GM15510 (cell line): ENCODE data around the gene UTF1.

Experiments used
- POLR2A ChIP-seq: IDR thresholded peaks from 3 replicates; pipeline ENCODE4 v1.6.1; 2011; ENCODE audit warnings: borderline replicate concordance; ENCODE audit not compliant: insufficient read length; ENCODE audit errors: extremely low read depth

UTF1 gene

DNA sequence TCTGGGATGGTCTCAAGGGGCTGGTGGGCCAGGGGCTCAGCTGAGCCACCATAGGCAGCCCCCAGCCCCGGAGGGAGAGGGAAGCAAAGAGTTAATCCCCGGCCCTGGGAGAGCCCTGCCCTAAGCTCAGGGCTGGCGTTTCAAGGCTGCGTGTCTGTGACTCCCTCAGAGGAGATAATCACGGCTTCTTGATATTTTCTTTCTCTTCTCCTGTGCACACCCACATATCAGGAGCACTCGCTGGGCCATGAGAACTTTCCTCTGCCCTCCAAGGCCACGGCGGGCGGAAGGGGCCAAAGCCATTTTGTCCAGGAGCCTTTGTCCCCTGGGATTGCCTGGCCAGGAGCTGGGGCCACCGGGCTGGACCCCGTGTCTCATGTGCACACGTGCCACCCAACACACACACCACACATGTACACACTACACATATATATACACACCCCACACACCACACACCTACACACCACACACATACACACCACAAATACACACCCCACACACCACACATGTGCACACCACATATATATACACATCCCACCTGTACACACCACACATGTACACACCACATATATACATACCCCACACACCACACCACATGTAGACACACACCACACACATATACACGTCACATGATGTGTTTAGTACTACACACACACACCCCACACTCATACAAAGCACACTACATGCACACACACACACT lies 24.6 kb downstream of the UTF1 start:
- no peak for TF ChIP-seq POLR2A

DNA sequence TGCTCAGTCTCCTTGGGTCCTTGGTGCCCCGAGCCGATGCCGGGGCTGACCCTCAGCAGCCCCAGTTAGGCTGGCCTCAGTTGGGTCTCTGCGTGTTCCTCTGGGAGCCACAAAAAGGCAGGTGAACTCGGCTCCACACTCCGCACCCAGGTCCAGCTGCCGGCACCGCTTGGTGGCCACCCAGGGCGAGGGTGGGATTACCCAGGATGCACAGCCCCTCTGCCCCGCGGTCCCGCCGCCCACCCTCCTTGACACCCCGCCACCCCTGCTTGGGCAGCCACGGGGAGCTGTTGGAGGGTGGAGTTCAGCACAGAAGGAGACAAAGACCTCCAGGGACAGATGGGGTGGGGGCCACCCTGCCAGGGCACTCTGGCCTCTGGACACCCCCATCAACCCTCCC lies 25.3 kb downstream of the UTF1 start:
- TF ChIP-seq POLR2A = no peak

DNA sequence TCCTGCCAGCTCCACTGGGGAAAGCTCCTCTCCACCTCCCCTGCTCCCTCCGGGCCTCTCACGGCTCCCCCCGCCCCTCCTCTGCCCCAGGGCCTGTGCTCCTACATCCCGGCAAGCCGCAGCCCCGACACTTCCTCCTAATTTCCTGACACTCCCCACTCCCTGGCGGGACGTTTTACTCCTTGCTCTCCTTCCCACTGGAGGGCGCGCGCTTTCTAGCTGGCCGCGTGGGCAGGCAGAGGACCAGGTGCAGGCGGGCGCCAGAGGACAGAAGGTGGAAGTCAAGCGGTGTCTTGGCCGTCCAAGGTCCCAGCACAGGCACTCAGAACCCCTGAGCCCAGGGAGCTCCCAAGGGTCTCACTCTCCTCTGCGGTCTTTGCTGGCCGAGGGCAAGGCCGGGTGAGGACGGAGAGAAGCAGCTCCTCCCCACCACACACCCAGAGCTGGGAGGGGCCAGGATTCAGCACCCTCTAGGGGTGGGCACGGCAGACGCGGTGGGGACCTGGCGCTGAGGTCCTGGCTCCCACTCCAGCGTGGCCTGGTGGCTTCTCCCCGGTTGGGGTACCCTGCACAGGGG lies 27.6 kb downstream of the UTF1 start:
- TF ChIP-seq POLR2A = no peak

DNA sequence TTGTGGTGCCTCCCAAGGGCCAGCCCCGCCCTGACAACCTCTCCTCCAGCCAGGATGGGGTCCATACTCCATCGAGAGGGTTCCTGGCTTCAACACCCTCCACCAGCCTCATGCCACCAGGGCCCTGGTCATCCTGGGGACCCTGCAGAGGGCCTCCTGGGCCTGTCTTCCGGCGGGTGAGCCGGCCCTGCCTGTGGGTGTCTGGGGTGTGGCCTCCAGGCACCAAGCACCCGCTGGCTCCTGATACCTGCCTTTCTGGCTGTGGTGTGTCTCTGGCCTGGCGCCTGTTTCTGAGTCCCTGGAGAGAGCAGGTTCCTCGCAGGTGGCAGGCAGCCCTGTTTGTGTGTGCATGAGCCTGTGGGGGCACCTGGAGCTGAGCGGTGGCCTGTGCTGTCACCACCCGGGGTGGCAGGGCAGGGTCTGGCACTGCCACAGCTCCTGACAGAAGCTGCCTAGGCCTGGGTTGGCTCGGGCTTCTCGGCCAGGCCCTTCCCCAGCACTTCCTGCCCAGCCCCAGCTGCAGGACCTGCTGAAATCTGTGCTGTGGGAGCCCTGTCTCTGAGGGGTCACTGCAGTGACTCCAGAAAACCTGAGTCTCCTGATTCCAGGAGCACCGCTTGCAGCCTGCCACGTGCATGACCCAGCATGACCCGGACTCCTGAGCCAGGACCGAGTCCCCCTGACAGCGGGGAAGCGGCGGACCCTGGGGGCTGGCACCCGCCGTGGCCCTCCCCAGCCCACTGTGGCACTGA lies 28.2 kb downstream of the UTF1 start:
- TF ChIP-seq POLR2A = no peak

DNA sequence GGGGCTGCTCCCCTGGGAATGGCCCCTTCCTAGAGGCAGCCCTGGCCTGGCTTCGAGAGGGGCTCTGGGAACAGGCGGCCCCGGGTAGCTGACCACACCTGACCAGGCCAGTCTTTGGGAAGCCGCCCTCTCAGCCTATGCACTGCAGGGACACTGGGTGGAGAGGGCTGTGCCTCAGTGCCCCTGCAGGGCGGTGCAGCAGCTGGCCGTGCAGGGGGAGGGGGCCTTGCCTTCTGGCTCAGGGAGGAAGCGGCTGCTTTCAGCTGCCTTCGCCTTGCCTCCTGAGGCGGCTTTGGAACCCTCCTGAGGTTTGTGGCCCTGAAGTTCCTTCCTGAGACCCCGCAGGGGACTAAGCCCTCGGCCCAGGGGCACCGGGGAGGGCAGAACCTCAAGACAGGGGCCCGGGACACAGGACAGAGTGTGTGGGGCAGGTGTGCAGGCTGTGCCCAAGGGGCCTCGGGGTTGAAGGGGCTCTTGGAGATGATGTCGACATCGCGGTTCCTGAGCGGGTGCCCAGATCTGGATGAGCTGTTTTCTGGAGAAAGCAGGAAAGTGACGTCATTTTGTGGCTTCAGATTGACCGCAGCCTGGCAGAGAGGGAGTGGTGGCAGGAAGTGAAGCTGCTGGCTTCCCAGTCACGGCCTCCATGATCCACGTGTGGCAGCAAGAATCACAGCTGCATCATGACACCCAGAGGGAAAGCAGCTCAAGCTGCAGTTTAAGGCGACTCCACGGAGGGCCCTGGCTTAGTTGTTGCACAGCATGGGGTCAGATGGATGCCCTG lies 29.0 kb downstream of the UTF1 start:
- no peak for TF ChIP-seq POLR2A

DNA sequence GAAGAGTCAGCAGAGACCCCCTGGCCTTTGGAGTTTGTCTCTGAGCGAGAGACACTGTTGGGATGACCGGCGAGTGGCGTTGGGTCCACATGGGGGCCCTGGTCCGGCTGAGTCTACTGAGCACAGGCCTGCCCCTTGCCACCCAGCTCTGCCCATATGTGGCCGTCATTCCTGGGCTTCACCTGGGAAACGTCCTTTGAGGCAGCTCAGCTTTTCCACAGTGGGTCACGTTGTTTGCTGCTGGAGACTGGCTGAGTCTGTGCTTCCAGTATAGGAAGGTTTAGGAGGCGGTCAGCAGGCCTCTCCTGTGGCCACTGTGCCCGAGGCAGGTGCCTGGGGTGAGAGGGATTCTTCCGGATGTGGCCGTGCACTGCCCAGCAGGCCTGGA lies 29.6 kb downstream of the UTF1 start:
- TF ChIP-seq POLR2A = no peak

DNA sequence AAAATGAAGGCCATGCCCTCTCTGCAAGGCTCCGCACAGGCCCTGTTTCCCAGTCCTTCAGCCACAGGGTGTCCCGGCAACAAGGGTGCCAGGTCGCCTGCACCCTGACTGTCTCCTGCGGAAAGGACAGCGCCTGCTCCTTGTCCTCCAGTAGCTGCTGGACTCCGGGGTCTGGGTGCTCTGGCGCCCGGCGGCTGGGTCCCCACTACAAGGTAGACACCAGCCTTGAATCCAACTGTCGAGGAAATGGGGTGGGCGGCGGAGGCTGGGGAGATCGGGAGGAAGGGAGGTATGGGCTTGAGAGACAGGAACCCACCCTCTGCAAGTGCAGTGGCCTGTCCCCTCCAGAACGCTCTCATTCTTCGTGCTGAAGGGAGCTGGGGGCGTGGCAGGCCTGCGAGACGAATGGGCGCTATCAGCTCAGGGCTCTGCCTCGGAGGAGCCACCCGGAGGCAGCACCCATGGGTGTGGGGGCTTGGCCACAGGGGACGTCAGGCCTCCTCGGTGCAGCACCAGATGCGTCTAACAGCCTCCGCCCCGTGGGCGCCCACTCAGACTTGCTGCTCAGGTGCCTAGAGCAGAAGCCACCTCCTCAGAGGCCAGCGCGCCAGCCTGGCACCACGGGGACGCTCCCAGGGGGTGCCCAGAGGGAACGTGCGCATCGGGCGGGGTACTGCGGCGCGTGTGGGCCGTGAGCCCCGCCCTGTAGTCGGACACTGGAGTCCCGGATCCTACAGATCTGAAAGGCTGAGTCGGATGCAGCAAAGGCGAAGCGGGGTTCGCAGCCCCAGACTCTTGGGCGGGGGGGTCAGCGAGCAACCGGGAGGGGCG lies 31.1 kb downstream of the UTF1 start:
- no peak for TF ChIP-seq POLR2A

DNA sequence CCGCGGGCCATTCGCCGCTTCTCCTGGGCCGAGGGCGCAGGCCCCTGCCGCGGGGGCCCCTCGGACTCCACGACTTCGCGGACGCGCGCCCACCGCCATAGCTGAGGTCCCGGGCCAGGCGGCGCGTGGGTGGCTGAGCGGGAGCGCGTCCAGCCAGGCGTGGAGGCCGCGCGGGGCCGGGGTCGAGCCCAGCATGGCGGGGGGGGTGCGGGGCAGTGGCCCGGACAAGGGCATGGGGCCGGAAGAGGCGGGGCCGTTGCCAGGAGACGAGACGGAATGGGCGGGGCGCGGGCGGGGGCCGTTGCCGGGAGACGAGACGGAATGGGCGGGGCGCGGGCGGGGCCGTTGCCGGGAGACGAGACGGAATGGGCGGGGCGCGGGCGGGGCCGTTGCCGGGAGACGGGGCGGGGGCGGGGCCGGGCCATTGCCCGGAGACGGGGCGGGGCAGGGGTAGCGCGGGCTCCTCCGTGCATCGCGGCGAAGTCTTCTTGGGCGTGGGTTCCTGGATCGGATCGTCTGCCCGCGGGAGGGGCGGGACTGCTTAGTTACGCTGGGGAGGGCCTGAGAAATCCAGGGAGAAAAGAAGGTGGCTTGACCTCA lies 31.8 kb downstream of the UTF1 start:
- TF ChIP-seq POLR2A = peak; percentile 66

DNA sequence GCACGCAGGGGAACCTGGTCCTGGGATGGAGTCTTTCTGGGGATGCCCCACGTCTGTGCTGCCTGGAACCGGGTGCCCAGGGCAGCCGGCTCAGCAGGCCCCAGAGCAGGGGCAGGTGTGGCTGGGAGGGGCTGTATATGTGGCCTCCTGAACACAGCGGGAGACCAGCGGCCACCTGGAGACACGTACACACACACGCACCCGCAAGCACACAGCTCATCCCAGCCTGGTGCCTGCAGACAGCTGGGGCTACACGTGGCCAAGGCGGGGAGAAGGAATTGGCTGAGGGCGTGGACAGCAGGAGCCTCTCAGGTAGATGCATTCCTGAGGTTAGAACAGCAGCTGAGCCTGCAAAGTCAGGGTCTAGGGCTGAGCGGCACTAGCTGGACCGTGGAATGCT lies 32.7 kb downstream of the UTF1 start:
- TF ChIP-seq POLR2A = no peak

DNA sequence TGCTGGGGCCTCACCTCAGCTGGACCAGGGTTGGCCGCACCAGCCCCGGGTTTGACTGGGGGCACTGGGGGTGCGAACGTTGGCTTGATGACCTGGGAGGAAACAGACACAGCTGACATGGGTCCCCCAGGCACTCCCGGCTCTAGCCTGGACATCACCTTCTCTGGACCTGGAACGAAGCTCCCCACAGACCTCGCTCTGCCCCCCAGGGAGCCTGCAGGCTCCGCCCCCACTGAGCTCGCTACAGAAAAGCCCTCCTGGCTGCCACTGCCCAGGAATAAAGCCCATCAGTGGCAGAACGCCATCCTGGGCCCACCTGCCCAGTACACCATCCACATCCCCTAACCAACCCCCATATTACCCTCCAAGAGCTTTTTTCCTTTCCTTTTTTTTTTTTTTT lies 33.7 kb downstream of the UTF1 start:
- no peak for TF ChIP-seq POLR2A

DNA sequence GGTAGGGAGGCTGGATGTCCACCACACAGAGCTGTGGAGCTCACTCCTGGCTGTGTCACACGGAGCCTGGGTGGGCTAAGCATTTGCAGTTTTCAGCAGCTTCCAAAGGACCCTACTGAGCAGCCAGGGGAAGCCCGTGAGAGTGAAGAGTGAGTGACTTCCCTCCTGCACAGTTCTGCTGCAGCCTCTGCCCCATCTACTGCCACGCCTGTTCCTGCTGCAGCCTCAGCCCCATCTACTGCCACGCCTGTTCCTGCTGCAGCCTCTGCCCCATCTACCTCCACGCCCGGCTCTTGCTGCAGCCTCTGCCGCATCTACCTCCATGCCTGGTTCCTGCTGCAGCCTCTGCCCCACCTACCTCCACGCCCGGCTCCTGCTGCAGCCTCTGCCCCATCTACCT lies 34.4 kb downstream of the UTF1 start:
- TF ChIP-seq POLR2A = no peak

DNA sequence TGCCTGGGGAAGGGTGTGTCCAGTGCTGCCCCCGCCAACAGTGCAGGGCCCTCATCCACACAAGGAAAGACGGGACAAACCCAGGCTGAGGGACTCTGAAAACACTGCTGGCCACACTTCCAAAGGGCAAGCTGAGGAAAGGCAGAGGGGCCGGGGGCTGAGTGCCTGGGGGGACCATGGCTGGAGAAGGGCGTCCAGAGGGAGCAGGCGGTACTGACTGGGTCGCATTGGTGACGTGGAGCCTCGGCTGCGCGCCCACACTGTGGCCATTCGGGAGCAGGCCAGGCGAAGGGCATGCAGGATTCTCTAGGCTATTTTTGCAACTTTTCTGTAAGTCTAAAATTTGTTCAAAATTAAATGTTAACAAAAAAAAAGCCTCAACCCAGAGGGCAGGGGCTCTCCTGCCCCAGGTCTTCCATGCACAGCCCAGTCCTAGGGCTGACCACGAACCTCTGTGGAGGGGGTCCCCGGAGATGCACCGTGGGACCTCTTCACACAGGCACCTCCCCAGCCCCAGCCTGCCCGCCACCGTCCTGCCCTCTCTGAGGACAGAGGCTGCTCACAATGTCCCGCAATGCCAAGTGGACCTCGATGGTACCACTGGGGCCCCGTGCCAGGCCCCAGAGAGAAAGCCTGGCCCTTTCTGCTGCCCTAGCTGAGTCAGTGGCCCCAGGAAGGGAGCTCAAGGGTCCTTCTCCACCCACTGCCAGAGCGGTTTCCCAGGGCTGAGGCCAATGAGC lies 36.2 kb downstream of the UTF1 start:
- no peak for TF ChIP-seq POLR2A

DNA sequence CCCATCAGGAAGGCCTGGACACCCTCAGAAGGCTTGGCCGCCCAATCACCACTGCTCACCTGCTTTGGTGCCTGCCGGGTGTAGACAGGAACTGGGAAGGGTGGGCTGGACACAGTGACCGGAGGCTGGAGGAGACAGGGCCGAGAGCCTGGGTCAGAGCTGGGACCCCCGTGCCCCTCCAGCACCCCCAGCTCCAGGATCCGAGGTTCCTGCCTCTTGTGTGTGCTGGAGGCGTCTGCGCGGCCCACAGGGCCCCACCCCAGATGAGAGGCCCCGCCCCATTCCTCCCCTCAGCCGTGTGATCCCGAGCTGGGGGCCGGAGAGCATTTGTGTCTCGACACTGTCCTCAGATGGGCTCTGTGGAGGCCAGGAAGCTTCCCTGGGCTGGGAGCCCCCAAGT lies 37.3 kb downstream of the UTF1 start:
- TF ChIP-seq POLR2A = no peak
